K562 (cell line): ENCODE data around the gene MRGPRF.

ENCODE experiments used
- EHMT2 ChIP-seq: fragments of 450-650 bp; IDR thresholded peaks from 2 replicates; pipeline ENCODE4 v1.6.1; 2018; ENCODE audit warnings: antibody characterized with exemption
- PML ChIP-seq: IDR thresholded peaks from 2 replicates; pipeline ENCODE4 v1.6.1; 2012; ENCODE audit warnings: low read length, inconsistent platforms
- POLR2AphosphoS5 ChIP-seq: IDR thresholded peaks from 2 replicates; pipeline ENCODE4 v1.6.1; 2011; ENCODE audit warnings: mild to moderate bottlenecking, low read depth, low read length, moderate library complexity; ENCODE audit not compliant: control insufficient read depth, insufficient read depth
- RBBP5 ChIP-seq: fragments of 200-600 bp; sonication (generic); IDR thresholded peaks from 2 replicates; pipeline ENCODE4 v1.6.1; 2012; ENCODE audit warnings: borderline replicate concordance, mild to moderate bottlenecking, low read length, control low read depth, inconsistent platforms; ENCODE audit not compliant: insufficient read depth, poor library complexity, severe bottlenecking
- SMAD1 ChIP-seq: fragments of 150-350 bp; IDR thresholded peaks from 2 replicates; pipeline ENCODE4 v1.6.1; 2014; ENCODE audit warnings: low read length, low read depth; ENCODE audit not compliant: partially characterized antibody
- TAF1 ChIP-seq: IDR thresholded peaks from 2 replicates; pipeline ENCODE4 v1.6.1; 2011; ENCODE audit warnings: mild to moderate bottlenecking, low read length, moderate library complexity; ENCODE audit not compliant: insufficient read depth, control insufficient read depth, severe bottlenecking; ENCODE audit errors: extremely low read depth
- TEAD4 ChIP-seq, 2 experiments: sonication (generic) in 1 of 2; formaldehyde crosslinking in 1 of 2; IDR thresholded peaks; 2 replicates each; pipeline versions ENCODE4 v1.6.1 to v1.8.0; 2012 to 2022; ENCODE audit warnings: borderline replicate concordance in 1 of 2, inconsistent platforms in 1 of 2, low read length in 1 of 2, mild to moderate bottlenecking in 1 of 2, missing genetic modification reagents in 1 of 2
- TFAM ChIP-seq: fragments of 250-450 bp; sonication (Bioruptor Pico); conservative IDR thresholded peaks from 2 replicates; pipeline ENCODE4 v1.5.0; 2021; ENCODE audit warnings: mild to moderate bottlenecking, moderate library complexity
- TRIM28 ChIP-seq: fragments of 450-650 bp; IDR thresholded peaks from 2 replicates; pipeline ENCODE4 v1.6.1; 2017
- TF ChIP-seq, protein P1 (sequence below), 3 experiments: IDR thresholded peaks in 2 of 3; conservative IDR thresholded peaks in 1 of 3; 2 replicates each; pipeline ENCODE4 v1.5.1; 2011 to 2012; ENCODE audit warnings: low read length in 3 of 3, mild to moderate bottlenecking in 3 of 3, control low read depth in 2 of 3, improper control_type of control experiment in 1 of 3, inconsistent platforms in 1 of 3, low read depth in 1 of 3, mixed read lengths in 1 of 3, moderate library complexity in 1 of 3; ENCODE audit not compliant: insufficient read depth in 2 of 3

DNA sequence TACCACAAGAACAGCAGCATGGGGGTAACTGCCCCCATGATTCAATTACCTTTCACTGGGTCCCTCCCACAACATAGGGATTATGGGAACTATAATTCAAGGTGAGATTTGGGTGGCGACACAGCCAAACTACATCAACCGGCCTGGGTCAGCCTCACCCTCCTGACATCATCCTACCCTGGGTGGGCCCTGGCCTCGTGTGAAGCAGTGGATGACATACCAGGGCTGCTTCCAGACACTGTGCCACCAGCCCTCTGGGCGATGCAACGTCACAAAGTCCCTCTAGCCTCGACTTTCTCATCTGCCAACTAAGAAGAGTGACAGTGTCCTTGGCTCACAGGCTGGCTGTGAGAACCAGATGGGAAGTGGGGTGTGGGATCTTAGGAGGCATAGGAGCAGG, 27.0 kb upstream of the MRGPRF start:
- TF ChIP-seq, protein P1, sequence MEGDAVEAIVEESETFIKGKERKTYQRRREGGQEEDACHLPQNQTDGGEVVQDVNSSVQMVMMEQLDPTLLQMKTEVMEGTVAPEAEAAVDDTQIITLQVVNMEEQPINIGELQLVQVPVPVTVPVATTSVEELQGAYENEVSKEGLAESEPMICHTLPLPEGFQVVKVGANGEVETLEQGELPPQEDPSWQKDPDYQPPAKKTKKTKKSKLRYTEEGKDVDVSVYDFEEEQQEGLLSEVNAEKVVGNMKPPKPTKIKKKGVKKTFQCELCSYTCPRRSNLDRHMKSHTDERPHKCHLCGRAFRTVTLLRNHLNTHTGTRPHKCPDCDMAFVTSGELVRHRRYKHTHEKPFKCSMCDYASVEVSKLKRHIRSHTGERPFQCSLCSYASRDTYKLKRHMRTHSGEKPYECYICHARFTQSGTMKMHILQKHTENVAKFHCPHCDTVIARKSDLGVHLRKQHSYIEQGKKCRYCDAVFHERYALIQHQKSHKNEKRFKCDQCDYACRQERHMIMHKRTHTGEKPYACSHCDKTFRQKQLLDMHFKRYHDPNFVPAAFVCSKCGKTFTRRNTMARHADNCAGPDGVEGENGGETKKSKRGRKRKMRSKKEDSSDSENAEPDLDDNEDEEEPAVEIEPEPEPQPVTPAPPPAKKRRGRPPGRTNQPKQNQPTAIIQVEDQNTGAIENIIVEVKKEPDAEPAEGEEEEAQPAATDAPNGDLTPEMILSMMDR (IDR thresholded peaks at IDR 0.05 in 2 of 3, conservative IDR thresholded peaks at IDR 0.05 in 1 of 3; ENCODE audit: insufficient read depth in 2 of 3, low read depth in 1 of 3, low read length in 3 of 3) = no peak
- TF ChIP-seq POLR2AphosphoS5 (no peak), TFAM (CRISPR knock-in tag) (no peak), SMAD1 (no peak), PML (no peak), TEAD4 (IDR thresholded peaks at IDR 0.05; ENCODE audit: low read length) (no peak), TEAD4 (CRISPR knock-in tag; IDR thresholded peaks at IDR 0.05; ENCODE audit: borderline replicate concordance) (no peak), RBBP5 (no peak), TRIM28 (no peak), TAF1 (no peak), EHMT2 (no peak)
